HepG2 (cell line): ENCODE results near the gene TLNRD1. TPM values are rescaled to one million over a fixed set of nuclear protein-coding genes. Genes with fewer than 3 reads are reported as not detected.

Experiments used
- ATAC-seq: fragments of 200-7000 bp; cut with Tn5 transposase; 3 replicates; pipeline ENCODE4 v1.9.1; 2020; ENCODE audit warnings: mild to moderate bottlenecking, moderate library complexity
- BruUV-seq: library from RNA; stranded (reverse); fragments of 400-500 nt; replicated peaks from 2 replicates; lab custom pipeline; 2021; lab: Mats Ljungman, UMichigan
- CTCF ChIA-PET: fragments of 300-600 bp; formaldehyde crosslinking; extraction: SDS; loops from one replicate; lab custom pipeline; 2021; ENCODE audit warnings: low total read pairs, inconsistent platforms, low intra/inter-chr PET ratio; lab: Yijun Ruan, JAX
- POLR2A ChIA-PET: fragments of 350-600 bp; sonication (Branson Sonifier 250); formaldehyde crosslinking; loops from one replicate; lab custom pipeline; 2020; ENCODE audit warnings: antibody characterized with exemption, inconsistent platforms; lab: Yijun Ruan, JAX
- DNase-seq: peaks from one replicate; pipeline ENCODE4 v3.0.0-alpha.2; 2015; ENCODE audit warnings: low spot score
- FAIRE-seq: peaks from 3 replicates; lab custom pipeline; 2011; peaks lifted over from hg19 to GRCh38; lab: Jason Lieb, UNC
- H2AFZ ChIP-seq: one replicate; pipeline ENCODE4 v1.6.1; 2011; ENCODE audit warnings: low read length, inconsistent platforms
- H3K27ac ChIP-seq: fragments of 300-600 bp; 3 replicates; pipeline ENCODE4 v1.8.0; 2011; ENCODE audit warnings: mixed run types, mild to moderate bottlenecking, mixed read lengths, low read length, inconsistent platforms; ENCODE audit not compliant: insufficient read depth; ENCODE audit errors: extremely low read length
- H3K27me3 ChIP-seq, 2 experiments: fragments of 200-600 bp in 1 of 2; 2 replicates in 1 of 2; 3 replicates in 1 of 2; pipeline versions ENCODE4 v1.6.0 to v1.8.0; 2011; ENCODE audit warnings: low read length in 2 of 2, mild to moderate bottlenecking in 2 of 2, moderate library complexity in 2 of 2, inconsistent platforms in 1 of 2; ENCODE audit not compliant: insufficient read depth in 2 of 2, control insufficient read depth in 1 of 2
- H3K36me3 ChIP-seq, 2 experiments: fragments of 200-600 bp in 1 of 2; replicated peaks in 1 of 2; 2 replicates in 1 of 2; 3 replicates in 1 of 2; pipeline versions ENCODE4 v1.5.1 to v1.8.0; 2011; ENCODE audit warnings: low read length in 2 of 2, inconsistent platforms in 1 of 2; ENCODE audit not compliant: insufficient read depth in 2 of 2, control insufficient read depth in 1 of 2
- H3K4me1 ChIP-seq: 2 replicates; pipeline ENCODE4 v1.5.1; 2012; ENCODE audit warnings: low read length, inconsistent platforms; ENCODE audit not compliant: insufficient read depth
- H3K4me2 ChIP-seq: 2 replicates; pipeline ENCODE4 v1.6.0; 2011; ENCODE audit warnings: low read depth, low read length, inconsistent platforms
- H3K4me3 ChIP-seq, 3 experiments: fragments of 200-600 bp in 1 of 3; sonication (generic), shearing (Covaris generic) in 1 of 3; replicated peaks in 1 of 3; 2 replicates each; pipeline ENCODE4 v1.5.1; 2011 to 2016; ENCODE audit warnings: low read length in 3 of 3, inconsistent platforms in 2 of 3, low read depth in 2 of 3, mild to moderate bottlenecking in 2 of 3, control low read depth in 1 of 3, mixed read lengths in 1 of 3; ENCODE audit not compliant: insufficient read depth in 1 of 3
- H3K79me2 ChIP-seq: one replicate; pipeline ENCODE4 v1.6.1; 2011; ENCODE audit warnings: low read length, inconsistent platforms; ENCODE audit not compliant: insufficient read depth
- H3K9ac ChIP-seq: 2 replicates; pipeline ENCODE4 v1.6.0; 2011; ENCODE audit warnings: mild to moderate bottlenecking, low read depth, low read length, inconsistent platforms; ENCODE audit not compliant: insufficient read depth
- H3K9me3 ChIP-seq: 2 replicates; pipeline ENCODE4 v1.5.1; 2012; ENCODE audit warnings: mild to moderate bottlenecking, low read length
- H4K20me1 ChIP-seq: 2 replicates; pipeline ENCODE4 v1.6.0; 2011; ENCODE audit warnings: inconsistent platforms, mild to moderate bottlenecking, low read length, moderate library complexity; ENCODE audit not compliant: insufficient read depth
- ARNT2 ChIP-seq: sonication (generic); formaldehyde crosslinking; IDR thresholded peaks from 2 replicates; pipeline ENCODE4 v1.8.0; 2022; ENCODE audit warnings: mild to moderate bottlenecking, low read depth, missing genetic modification reagents, moderate library complexity
- KLF15 ChIP-seq: sonication (generic); formaldehyde crosslinking; IDR thresholded peaks from 2 replicates; pipeline ENCODE4 v1.8.1; 2023; ENCODE audit warnings: borderline replicate concordance, mild to moderate bottlenecking, inconsistent platforms, missing genetic modification reagents, mixed read lengths
- MXD4 ChIP-seq: IDR thresholded peaks from 2 replicates; pipeline ENCODE4 v1.6.1; 2016; ENCODE audit warnings: mild to moderate bottlenecking, missing biosample characterization, missing genetic modification reagents
- NR2F6 ChIP-seq, 2 experiments: IDR thresholded peaks; 2 replicates each; pipeline ENCODE4 v1.6.1; 2016; ENCODE audit warnings: antibody characterized with exemption in 1 of 2, mild to moderate bottlenecking in 1 of 2
- PITX1 ChIP-seq: sonication (generic); formaldehyde crosslinking; IDR thresholded peaks from 2 replicates; pipeline ENCODE4 v1.5.1; 2020; ENCODE audit warnings: mild to moderate bottlenecking, missing genetic modification reagents
- WGBS: methylation state at CpG from one replicate; pipeline ENCODE4 v1.1.6; 2017; ENCODE audit warnings: low lambda C conversion rate; 5-methylcytosine and 5-hydroxymethylcytosine counted together
- in situ Hi-C: cut with HindIII; loops from 2 replicates; pipeline ENCODE4 v1.10.0; 2017; ENCODE audit warnings: low pct_unique_long_range_greater_than_20kb; ENCODE audit not compliant: extremely low pct_ligation_motif_present
- intact Hi-C: fragments of 100-400 bp; cut with micrococcal nuclease; formaldehyde crosslinking; loops from one replicate; pipeline ENCODE4 v1.10.0; 2022; ENCODE audit not compliant: unreplicated experiment
- polyA plus RNA-seq, 8 experiments: library from polyadenylated mRNA; depleted of rRNA in 3 of 8; stranded (reverse) in 7 of 8; unstranded in 1 of 8; fragments of >200 nt; fragmentation: Illumina TruSeq in 4 of 8; extraction: Trizol in 4 of 8; gene quantifications; 2 replicates each; pipeline versions ENCODE4 v1.2.1 to v1.2.3, GENCODE V29; 2011 to 2016; ENCODE audit warnings: low read depth in 4 of 8, missing spikeins in 1 of 8, mixed read lengths in 1 of 8; ENCODE audit not compliant: insufficient read depth in 1 of 8
- total RNA-seq, 5 experiments: library from RNA; depleted of rRNA; stranded (reverse); fragments of >200 nt; fragmentation: Illumina TruSeq; extraction: Trizol; gene quantifications; 2 replicates each; pipeline ENCODE4 v1.2.3, GENCODE V29; 2016; ENCODE audit warnings: low read depth in 1 of 5
- TF ChIP-seq, protein P1 (sequence below): sonication (generic); formaldehyde crosslinking; conservative IDR thresholded peaks from 2 replicates; pipeline ENCODE4 v1.4.0; 2020; ENCODE audit warnings: mild to moderate bottlenecking, missing genetic modification reagents, moderate library complexity
- TF ChIP-seq, protein P2 (sequence below): sonication (generic); formaldehyde crosslinking; IDR thresholded peaks from 2 replicates; pipeline ENCODE4 v1.4.0; 2020; ENCODE audit warnings: missing genetic modification reagents
- TF ChIP-seq, protein P3 (sequence below): IDR thresholded peaks from 2 replicates; pipeline ENCODE4 v1.6.1; 2016; ENCODE audit warnings: control low read depth
- TF ChIP-seq, protein P4 (sequence below): sonication (generic); formaldehyde crosslinking; conservative IDR thresholded peaks from 2 replicates; pipeline ENCODE4 v1.5.0; 2020; ENCODE audit warnings: missing genetic modification reagents

Gene TLNRD1
- total and polyA plus RNA-seq, 2 of the 13 experiments (the other 11 are each of a cell fraction or from before 2014, with no cell fraction given), result 3.4 to 5.3 TPM

DNA sequence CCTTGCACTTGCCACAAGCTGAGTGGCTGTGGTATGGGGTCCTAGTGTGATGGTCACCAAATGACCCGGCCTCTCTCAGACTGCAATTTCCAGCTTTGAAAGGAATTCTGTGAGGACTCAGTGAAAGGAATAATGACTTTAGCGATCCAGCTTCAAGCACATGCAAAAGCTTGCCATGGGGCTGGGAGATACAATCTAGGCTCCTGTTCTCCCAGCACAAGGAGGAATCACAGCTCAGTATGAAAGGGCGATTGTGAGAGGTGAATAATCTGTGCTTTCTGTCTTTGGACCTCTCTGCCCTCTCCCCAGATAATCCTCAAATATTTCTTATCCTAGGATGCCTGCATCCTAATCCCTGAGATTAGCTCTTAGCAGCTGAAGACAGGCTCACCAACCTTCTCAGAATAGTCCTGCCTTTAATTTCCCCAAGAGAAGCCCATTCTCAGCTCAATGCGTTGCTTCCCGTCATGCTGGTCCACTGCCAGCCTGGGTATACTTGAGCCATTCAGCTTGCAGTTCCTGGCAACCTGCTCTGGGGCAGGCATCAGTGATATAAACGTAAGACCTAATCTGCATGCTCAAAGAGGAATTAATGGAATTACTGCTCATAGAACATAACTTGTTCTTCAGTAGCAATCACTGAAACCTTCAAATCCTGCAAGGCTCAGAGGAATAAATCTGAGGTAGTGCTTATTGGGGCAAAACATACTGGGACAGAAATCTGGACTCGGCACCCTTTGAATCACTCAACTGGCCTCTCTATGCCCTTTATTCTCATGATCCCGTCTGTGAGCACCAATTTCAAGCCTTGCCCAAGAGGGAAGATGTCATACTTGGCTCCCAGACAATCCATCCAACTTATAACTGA, 15.1 kb downstream of the TLNRD1 start (continued):
- TF ChIP-seq ARNT2 (no peak), KLF15 (no peak)
- TF ChIP-seq, protein P1, sequence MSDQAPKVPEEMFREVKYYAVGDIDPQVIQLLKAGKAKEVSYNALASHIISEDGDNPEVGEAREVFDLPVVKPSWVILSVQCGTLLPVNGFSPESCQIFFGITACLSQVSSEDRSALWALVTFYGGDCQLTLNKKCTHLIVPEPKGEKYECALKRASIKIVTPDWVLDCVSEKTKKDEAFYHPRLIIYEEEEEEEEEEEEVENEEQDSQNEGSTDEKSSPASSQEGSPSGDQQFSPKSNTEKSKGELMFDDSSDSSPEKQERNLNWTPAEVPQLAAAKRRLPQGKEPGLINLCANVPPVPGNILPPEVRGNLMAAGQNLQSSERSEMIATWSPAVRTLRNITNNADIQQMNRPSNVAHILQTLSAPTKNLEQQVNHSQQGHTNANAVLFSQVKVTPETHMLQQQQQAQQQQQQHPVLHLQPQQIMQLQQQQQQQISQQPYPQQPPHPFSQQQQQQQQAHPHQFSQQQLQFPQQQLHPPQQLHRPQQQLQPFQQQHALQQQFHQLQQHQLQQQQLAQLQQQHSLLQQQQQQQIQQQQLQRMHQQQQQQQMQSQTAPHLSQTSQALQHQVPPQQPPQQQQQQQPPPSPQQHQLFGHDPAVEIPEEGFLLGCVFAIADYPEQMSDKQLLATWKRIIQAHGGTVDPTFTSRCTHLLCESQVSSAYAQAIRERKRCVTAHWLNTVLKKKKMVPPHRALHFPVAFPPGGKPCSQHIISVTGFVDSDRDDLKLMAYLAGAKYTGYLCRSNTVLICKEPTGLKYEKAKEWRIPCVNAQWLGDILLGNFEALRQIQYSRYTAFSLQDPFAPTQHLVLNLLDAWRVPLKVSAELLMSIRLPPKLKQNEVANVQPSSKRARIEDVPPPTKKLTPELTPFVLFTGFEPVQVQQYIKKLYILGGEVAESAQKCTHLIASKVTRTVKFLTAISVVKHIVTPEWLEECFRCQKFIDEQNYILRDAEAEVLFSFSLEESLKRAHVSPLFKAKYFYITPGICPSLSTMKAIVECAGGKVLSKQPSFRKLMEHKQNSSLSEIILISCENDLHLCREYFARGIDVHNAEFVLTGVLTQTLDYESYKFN (CRISPR knock-in tag), result no peak
- TF ChIP-seq, all 625 proteins: peak for 0

DNA sequence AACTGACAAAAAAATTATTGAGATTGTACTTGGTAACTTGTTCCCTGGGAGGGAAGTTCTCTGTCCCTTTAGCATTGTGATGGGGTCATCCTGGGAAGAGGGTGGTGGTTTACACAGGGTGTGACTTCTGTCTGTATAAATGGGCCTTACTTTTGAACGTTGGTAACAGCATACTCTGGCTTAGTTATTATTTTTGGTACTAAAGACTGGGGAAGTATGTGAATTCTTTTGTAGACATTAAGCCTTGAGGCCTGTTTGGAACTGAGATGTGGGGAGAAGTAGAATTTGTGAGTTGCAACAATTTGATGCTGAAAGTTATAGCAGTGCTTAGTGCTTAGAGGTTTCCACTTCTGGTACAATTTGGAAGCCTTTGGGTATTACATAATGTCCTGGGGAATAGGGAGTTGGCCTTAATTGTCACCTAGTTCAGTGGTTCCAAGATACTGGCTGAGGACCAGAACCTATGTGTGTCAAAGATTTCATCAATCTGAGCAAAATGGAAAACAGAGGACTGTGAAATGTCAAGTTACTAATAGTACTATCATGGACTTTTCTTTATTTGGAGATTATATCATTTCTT, 15.9 kb downstream of the TLNRD1 start:
- DNase-seq (no peak), FAIRE-seq (no peak)
- Histone ChIP-seq H3K4me2 (no peak overlapping the region), H3K4me3 (no peak overlapping the region), H3K9me3 (no peaks in the 10 kb centered on the region), H4K20me1 (no peaks in the 10 kb centered on the region), H3K4me1 (no peaks in the 10 kb centered on the region)
- POLR2A ChIA-PET, result no interaction called here
- in situ Hi-C loops, result no loop called here
- intact Hi-C loops, result no loop called here
- 0% methylated on average over 1 of the region's 1 CpG for WGBS
- TF ChIP-seq MXD4 (no peak), NR2F6 (IDR thresholded peaks at IDR 0.05) (no peak), NR2F6 (CRISPR knock-in tag; IDR thresholded peaks at IDR 0.05) (no peak), PITX1 (CRISPR knock-in tag) (no peak)
- TF ChIP-seq, protein P2, sequence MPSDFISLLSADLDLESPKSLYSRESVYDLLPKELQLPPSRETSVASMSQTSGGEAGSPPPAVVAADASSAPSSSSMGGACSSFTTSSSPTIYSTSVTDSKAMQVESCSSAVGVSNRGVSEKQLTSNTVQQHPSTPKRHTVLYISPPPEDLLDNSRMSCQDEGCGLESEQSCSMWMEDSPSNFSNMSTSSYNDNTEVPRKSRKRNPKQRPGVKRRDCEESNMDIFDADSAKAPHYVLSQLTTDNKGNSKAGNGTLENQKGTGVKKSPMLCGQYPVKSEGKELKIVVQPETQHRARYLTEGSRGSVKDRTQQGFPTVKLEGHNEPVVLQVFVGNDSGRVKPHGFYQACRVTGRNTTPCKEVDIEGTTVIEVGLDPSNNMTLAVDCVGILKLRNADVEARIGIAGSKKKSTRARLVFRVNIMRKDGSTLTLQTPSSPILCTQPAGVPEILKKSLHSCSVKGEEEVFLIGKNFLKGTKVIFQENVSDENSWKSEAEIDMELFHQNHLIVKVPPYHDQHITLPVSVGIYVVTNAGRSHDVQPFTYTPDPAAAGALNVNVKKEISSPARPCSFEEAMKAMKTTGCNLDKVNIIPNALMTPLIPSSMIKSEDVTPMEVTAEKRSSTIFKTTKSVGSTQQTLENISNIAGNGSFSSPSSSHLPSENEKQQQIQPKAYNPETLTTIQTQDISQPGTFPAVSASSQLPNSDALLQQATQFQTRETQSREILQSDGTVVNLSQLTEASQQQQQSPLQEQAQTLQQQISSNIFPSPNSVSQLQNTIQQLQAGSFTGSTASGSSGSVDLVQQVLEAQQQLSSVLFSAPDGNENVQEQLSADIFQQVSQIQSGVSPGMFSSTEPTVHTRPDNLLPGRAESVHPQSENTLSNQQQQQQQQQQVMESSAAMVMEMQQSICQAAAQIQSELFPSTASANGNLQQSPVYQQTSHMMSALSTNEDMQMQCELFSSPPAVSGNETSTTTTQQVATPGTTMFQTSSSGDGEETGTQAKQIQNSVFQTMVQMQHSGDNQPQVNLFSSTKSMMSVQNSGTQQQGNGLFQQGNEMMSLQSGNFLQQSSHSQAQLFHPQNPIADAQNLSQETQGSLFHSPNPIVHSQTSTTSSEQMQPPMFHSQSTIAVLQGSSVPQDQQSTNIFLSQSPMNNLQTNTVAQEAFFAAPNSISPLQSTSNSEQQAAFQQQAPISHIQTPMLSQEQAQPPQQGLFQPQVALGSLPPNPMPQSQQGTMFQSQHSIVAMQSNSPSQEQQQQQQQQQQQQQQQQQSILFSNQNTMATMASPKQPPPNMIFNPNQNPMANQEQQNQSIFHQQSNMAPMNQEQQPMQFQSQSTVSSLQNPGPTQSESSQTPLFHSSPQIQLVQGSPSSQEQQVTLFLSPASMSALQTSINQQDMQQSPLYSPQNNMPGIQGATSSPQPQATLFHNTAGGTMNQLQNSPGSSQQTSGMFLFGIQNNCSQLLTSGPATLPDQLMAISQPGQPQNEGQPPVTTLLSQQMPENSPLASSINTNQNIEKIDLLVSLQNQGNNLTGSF (CRISPR knock-in tag), result no peak
- TF ChIP-seq, protein P3, sequence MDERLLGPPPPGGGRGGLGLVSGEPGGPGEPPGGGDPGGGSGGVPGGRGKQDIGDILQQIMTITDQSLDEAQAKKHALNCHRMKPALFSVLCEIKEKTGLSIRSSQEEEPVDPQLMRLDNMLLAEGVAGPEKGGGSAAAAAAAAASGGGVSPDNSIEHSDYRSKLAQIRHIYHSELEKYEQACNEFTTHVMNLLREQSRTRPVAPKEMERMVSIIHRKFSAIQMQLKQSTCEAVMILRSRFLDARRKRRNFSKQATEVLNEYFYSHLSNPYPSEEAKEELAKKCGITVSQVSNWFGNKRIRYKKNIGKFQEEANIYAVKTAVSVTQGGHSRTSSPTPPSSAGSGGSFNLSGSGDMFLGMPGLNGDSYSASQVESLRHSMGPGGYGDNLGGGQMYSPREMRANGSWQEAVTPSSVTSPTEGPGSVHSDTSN, result no peak
- TF ChIP-seq, protein P4, sequence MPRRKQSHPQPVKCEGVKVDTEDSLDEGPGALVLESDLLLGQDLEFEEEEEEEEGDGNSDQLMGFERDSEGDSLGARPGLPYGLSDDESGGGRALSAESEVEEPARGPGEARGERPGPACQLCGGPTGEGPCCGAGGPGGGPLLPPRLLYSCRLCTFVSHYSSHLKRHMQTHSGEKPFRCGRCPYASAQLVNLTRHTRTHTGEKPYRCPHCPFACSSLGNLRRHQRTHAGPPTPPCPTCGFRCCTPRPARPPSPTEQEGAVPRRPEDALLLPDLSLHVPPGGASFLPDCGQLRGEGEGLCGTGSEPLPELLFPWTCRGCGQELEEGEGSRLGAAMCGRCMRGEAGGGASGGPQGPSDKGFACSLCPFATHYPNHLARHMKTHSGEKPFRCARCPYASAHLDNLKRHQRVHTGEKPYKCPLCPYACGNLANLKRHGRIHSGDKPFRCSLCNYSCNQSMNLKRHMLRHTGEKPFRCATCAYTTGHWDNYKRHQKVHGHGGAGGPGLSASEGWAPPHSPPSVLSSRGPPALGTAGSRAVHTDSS, result no peak
- TF ChIP-seq, all 625 proteins: peak for 0
- no peak for ATAC-seq
- BruUV-seq, result no TSS peak
- Histone ChIP-seq H3K27ac (no peak overlapping the region), H3K9ac (no peak overlapping the region), H3K27me3 (peaks cover 3 to 8% of the 10 kb centered on the region in 2 experiments; a peak in 2 of 5 replicates), H3K79me2 (no peaks in the 10 kb centered on the region), H3K36me3 (no peaks in the 10 kb centered on the region), H2AFZ (no peak overlapping the region)
- CTCF ChIA-PET, result no interaction called here
